Choroid plexus epithelial cell (primary cell): ENCODE measurements around the gene DLX4.

ENCODE experiments used
- DNase-seq: peaks from one replicate; pipeline ENCODE4 v3.0.0-alpha.2; 2010; ENCODE audit warnings: low read depth
- H3K4me3 ChIP-seq: 2 replicates; pipeline ENCODE4 v1.5.1; 2011; ENCODE audit warnings: low read depth, mild to moderate bottlenecking, control low read depth, low read length, moderate library complexity
- TF ChIP-seq, protein P1 (sequence below): conservative IDR thresholded peaks from 2 replicates; pipeline ENCODE4 v1.5.1; 2011; ENCODE audit warnings: low read depth, mild to moderate bottlenecking, control low read depth, inconsistent platforms, low read length, moderate library complexity

DLX4 gene

GRCh38 chr17:49968405-49969133, 421 bp upstream of the DLX4 start:
- peak; percentile 67 for DNase-seq
- TF ChIP-seq, protein P1, sequence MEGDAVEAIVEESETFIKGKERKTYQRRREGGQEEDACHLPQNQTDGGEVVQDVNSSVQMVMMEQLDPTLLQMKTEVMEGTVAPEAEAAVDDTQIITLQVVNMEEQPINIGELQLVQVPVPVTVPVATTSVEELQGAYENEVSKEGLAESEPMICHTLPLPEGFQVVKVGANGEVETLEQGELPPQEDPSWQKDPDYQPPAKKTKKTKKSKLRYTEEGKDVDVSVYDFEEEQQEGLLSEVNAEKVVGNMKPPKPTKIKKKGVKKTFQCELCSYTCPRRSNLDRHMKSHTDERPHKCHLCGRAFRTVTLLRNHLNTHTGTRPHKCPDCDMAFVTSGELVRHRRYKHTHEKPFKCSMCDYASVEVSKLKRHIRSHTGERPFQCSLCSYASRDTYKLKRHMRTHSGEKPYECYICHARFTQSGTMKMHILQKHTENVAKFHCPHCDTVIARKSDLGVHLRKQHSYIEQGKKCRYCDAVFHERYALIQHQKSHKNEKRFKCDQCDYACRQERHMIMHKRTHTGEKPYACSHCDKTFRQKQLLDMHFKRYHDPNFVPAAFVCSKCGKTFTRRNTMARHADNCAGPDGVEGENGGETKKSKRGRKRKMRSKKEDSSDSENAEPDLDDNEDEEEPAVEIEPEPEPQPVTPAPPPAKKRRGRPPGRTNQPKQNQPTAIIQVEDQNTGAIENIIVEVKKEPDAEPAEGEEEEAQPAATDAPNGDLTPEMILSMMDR = no peak
- peak overlapping the region; percentile 31 for H3K4me3 ChIP-seq

DNA sequence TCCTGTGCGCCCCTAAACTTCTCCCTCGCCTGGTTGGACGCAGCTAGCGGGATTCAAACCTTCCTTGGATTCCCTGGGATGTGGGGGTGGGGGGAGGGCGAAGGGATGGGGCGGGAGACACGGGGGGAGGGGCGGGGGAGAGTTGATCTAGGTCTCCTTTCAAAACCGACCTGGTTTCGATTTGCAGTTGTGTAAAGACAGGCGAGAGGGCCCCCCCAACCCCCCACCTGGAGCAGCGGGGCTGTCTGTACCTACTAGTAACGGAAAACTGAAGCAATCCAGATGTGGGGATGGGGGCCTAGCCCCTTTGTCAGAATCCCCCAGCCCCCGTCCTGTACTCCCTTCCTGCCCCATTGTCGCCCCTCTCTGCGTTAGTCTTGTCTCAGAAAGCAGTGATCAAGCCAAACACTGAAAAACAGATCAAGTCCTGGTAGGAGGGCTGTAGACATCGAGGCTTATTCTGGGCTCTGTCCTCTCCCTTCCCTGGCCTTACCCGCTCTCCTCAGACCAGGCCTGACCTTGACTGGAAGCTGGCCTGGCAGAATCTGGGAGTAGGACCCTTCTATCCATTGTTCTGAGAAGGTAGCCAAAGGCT, 902 bp downstream of the DLX4 start:
- no peak for DNase-seq
- H3K4me3 ChIP-seq = no peak overlapping the region
- TF ChIP-seq, protein P1 = no peak

- TF ChIP-seq, protein P1 = no peak
- DNase-seq = no peak
- H3K4me3 ChIP-seq = no peak overlapping the region
These were observed 1.5 kb downstream of the DLX4 start for GRCh38 chr17:49970498-49970897.

- no peak for DNase-seq
- no peak overlapping the region for H3K4me3 ChIP-seq
- TF ChIP-seq, protein P1 = no peak
These were observed 2.3 kb downstream of the DLX4 start for GRCh38 chr17:49971199-49971847.

- no peak for DNase-seq
- TF ChIP-seq, protein P1 = no peak
- H3K4me3 ChIP-seq = no peak overlapping the region
These were observed 3.0 kb downstream of the DLX4 start for GRCh38 chr17:49971848-49972485.

DNA sequence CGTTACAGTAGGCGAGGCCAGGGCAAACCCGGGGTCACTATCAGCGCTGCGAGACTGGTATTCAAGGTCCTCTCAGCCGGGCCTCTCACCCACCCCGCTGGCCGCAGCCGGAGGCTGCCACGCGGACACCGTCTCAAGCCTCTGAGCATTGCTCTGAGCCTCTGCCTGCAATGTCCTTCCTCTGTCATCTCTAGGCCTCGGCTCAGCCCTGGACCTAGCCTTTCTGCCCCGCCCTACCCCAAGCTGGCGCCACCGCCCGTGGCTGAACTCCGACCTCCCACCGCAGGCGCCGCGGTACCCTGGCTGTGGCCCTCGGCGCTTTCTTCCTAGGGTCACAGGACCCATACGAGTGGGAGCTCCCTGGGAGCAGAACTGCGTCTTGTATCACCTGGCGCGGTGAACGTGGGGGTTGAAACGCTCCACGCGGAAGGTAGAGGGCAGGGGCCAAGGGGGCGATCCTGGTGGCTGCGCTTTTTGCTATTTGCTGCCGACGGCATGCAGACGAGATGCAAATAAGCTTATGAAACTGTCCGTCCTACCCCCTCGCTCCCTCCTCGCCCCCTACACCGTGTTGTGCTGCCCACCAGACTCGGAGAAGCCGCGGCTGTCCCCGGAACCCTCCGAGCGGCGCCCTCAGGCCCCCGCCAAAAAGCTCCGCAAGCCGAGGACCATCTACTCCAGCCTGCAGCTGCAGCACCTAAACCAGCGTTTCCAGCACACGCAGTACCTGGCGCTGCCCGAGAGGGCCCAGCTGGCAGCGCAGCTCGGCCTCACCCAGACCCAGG, 3.7 kb downstream of the DLX4 start:
- no peak overlapping the region for H3K4me3 ChIP-seq
- TF ChIP-seq, protein P1 = no peak
- no peak for DNase-seq
